Trophoblast cell (in vitro differentiated cells and primary cell): ENCODE measurements around the gene ARHGAP5.

Experiments
- DNase-seq, 2 donors: peaks; one replicate each; pipeline ENCODE4 v3.0.0-alpha.2; 2016
- H2AFZ ChIP-seq: 2 replicates; pipeline ENCODE4 v1.6.1; 2013; ENCODE audit warnings: low read length, moderate library complexity, mild to moderate bottlenecking; ENCODE audit not compliant: insufficient read depth, poor library complexity
- H2AK5ac ChIP-seq: 2 replicates; pipeline ENCODE4 v1.6.1; 2013; ENCODE audit warnings: mild to moderate bottlenecking, low read length
- H2BK120ac ChIP-seq: 2 replicates; pipeline ENCODE4 v1.6.1; 2013; ENCODE audit warnings: low read length, mild to moderate bottlenecking, moderate library complexity; ENCODE audit not compliant: insufficient read depth, poor library complexity
- H2BK12ac ChIP-seq: 2 replicates; pipeline ENCODE4 v1.6.1; 2013; ENCODE audit warnings: mild to moderate bottlenecking, low read length, moderate library complexity
- H2BK5ac ChIP-seq: 2 replicates; pipeline ENCODE4 v1.6.1; 2013; ENCODE audit warnings: low read length, low read depth, moderate library complexity, mild to moderate bottlenecking; ENCODE audit not compliant: poor library complexity
- H3K14ac ChIP-seq: 2 replicates; pipeline ENCODE4 v1.6.1; 2013; ENCODE audit warnings: mild to moderate bottlenecking, low read length
- H3K18ac ChIP-seq: 2 replicates; pipeline ENCODE4 v1.6.1; 2013; ENCODE audit warnings: mild to moderate bottlenecking, low read length
- H3K23ac ChIP-seq: 2 replicates; pipeline ENCODE4 v1.6.1; 2013; ENCODE audit warnings: low read length
- H3K27ac ChIP-seq: 2 replicates; pipeline ENCODE4 v1.5.1; 2013; ENCODE audit warnings: low read depth, mild to moderate bottlenecking, inconsistent platforms, low read length, moderate library complexity
- H3K27me3 ChIP-seq: 2 replicates; pipeline ENCODE4 v1.6.1; 2013; ENCODE audit warnings: inconsistent platforms, mild to moderate bottlenecking, low read length, moderate library complexity; ENCODE audit not compliant: insufficient read depth
- H3K36me3 ChIP-seq, 2 experiments: 1 replicate in 1 of 2; 2 replicates in 1 of 2; pipeline ENCODE4 v1.6.1; 2013; ENCODE audit warnings: low read length in 2 of 2, mild to moderate bottlenecking in 2 of 2, moderate library complexity in 1 of 2; ENCODE audit not compliant: insufficient read depth in 2 of 2, control insufficient read depth in 1 of 2
- H3K4ac ChIP-seq: 2 replicates; pipeline ENCODE4 v1.6.1; 2013; ENCODE audit warnings: low read depth, mild to moderate bottlenecking, low read length, moderate library complexity
- H3K4me1 ChIP-seq, 2 experiments: 1 replicate in 1 of 2; 2 replicates in 1 of 2; pipeline ENCODE4 v1.6.1; 2013; ENCODE audit warnings: low read length in 2 of 2, mild to moderate bottlenecking in 2 of 2, moderate library complexity in 1 of 2; ENCODE audit not compliant: insufficient read depth in 2 of 2, control insufficient read depth in 1 of 2
- H3K4me2 ChIP-seq: 2 replicates; pipeline ENCODE4 v1.6.1; 2013; ENCODE audit warnings: inconsistent platforms, mild to moderate bottlenecking, low read length, moderate library complexity
- H3K4me3 ChIP-seq: 2 replicates; pipeline ENCODE4 v1.5.1; 2013; ENCODE audit warnings: mild to moderate bottlenecking, low read depth, low read length, inconsistent platforms
- H3K79me1 ChIP-seq: one replicate; pipeline ENCODE4 v1.6.1; 2013; ENCODE audit warnings: low read length
- H3K79me2 ChIP-seq: 2 replicates; pipeline ENCODE4 v1.6.1; 2013; ENCODE audit warnings: low read length, mild to moderate bottlenecking; ENCODE audit not compliant: control insufficient read depth, insufficient read depth, poor library complexity
- H3K9ac ChIP-seq: 2 replicates; pipeline ENCODE4 v1.6.1; 2013; ENCODE audit warnings: mild to moderate bottlenecking, low read length
- H3K9me3 ChIP-seq: 2 replicates; pipeline ENCODE4 v1.6.1; 2013; ENCODE audit warnings: low read depth, mild to moderate bottlenecking, control low read depth, inconsistent platforms, low read length; ENCODE audit not compliant: insufficient read depth
- H4K12ac ChIP-seq: 2 replicates; pipeline ENCODE4 v1.6.1; 2013; ENCODE audit warnings: low read depth, mild to moderate bottlenecking, low read length, moderate library complexity
- H4K8ac ChIP-seq: 2 replicates; pipeline ENCODE4 v1.6.1; 2013; ENCODE audit warnings: low read depth, mild to moderate bottlenecking, low read length, moderate library complexity
- H4K91ac ChIP-seq: one replicate; pipeline ENCODE4 v1.6.1; 2013; ENCODE audit warnings: low read depth, mild to moderate bottlenecking, low read length, moderate library complexity
- WGBS: extraction: QIAGEN DNeasy Blood & Tissue Kit; methylation state at CpG from one replicate; pipeline ENCODE4 v1.1.7; 2013; ENCODE audit warnings: missing lambda C conversion rate; ENCODE audit not compliant: insufficient read length, insufficient coverage; ENCODE audit errors: extremely low coverage; 5-methylcytosine and 5-hydroxymethylcytosine counted together

The ARHGAP5 gene

DNA sequence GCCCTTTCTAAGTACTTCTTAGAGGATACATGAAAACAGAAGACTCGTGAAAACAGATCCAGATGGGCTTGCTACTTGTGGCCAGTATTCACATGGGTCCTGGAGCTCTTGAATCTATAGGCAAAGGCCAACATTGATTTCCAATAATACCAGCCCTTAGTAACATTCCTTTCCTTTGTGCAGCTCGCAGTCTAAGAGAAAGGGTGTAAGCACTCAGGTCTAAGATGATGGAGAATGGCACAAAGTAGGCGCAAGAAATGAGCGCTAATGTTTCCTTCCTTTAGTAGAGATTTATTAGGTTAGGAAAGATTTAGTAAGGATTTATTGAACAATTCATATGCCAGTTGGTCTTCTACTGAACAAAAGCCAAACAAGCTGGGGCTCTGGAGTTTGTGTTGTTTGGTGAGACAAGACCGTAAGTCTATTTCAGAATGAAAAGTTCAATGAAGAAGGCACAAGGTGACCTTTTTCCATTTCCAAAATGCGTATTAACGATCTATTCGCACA, 125.4 kb downstream of the ARHGAP5 start:
- Histone ChIP-seq H3K4me1 (no peaks in the 10 kb centered on the region), H3K23ac (no peak overlapping the region), H2BK5ac (no peak overlapping the region), H3K36me3 (no peaks in the 10 kb centered on the region), H3K18ac (no peak overlapping the region), H3K27me3 (no peaks in the 10 kb centered on the region), H3K79me2 (no peaks in the 10 kb centered on the region), H4K12ac (no peak overlapping the region), H3K14ac (no peak overlapping the region), H3K79me1 (peaks cover 4% of the 10 kb centered on the region), H3K9ac (no peak overlapping the region), H2AK5ac (no peak overlapping the region), H2BK12ac (no peak overlapping the region), H2AFZ (no peak overlapping the region), H3K4ac (no peak overlapping the region), H4K8ac (no peak overlapping the region), H2BK120ac (no peak overlapping the region), H3K4me3 (no peak overlapping the region), H3K4me2 (peak overlapping the region; percentile 99), H4K91ac (no peak overlapping the region), H3K27ac (no peak overlapping the region), H3K9me3 (peaks cover 3% of the 10 kb centered on the region)
- no peak for DNase-seq
- no CpG with 5 or more reads among the region's 8 CpGs for WGBS

DNA sequence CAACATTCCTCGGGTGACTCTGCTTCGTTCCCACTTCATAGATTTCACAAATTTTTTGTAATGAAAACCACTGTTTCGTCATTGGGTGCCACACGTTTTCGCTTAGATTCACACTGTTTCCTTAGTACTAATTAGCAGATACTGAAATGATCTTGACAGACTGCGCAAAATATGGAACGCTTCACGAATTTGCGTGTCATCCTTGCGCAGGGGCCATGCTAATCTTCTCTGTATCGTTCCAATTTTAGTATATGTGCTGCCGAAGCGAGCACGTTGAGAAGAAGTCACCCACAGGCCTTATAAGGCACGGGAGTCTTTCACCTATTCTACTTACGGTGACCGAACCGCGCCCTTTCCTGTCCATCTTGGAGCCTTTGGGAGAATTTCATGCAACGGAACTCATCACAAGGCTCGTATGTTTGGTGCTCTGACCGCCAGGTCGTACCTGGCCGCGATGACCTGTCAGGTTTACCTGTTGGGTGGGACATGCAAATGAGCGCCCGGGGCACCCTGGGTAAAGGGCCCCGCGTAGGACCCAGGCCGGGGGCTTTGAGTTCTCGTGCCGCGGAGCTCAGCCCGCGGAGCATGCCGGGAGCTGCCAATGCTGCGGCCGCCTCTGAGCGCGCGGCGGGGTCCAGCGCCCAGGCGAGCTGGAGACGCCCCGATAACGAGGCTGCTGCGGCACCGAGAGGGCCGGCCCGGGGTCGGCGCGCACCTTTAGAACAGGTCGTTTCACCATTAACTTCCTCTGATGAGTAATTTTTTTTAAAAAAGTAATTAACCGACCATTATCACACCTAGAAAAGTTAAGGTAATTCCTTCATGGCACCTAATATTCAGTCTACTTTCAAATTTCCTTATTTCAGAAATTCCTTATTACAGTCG, 126.1 kb downstream of the ARHGAP5 start, which contains the start of gene RNU6-8:
RNU6-8 (minus strand) TSS at position 272 of the 885 bp plus-strand sequence.
- peak within 1 kb of the TSS; percentile 92 for H2BK120ac ChIP-seq
- H3K79me1 ChIP-seq, result peaks cover 4% of the 10 kb centered on the region
- H3K9me3 ChIP-seq, result peaks cover 3% of the 10 kb centered on the region
- peak within 1 kb of the TSS; percentile 83 for H3K4me3 ChIP-seq
- H3K18ac ChIP-seq, result peak within 1 kb of the TSS; percentile 92
- no peaks in the 10 kb centered on the region for H3K79me2 ChIP-seq
- peak within 1 kb of the TSS; percentile 96 for H2BK5ac ChIP-seq
- H4K8ac ChIP-seq, result peak within 1 kb of the TSS; percentile 80
- no peak within 1 kb of the TSS for H3K23ac ChIP-seq
- peak within 1 kb of the TSS; percentile 71 for H3K14ac ChIP-seq
- peak within 1 kb of the TSS; percentile 90 for H2BK12ac ChIP-seq
- H3K9ac ChIP-seq, result peak within 1 kb of the TSS; percentile 84
- H3K4me2 ChIP-seq, result peak within 1 kb of the TSS; percentile 99
- H3K27me3 ChIP-seq, result no peaks in the 10 kb centered on the region
- H3K27ac ChIP-seq, result peak within 1 kb of the TSS; percentile 67
- no peaks in the 10 kb centered on the region for H3K4me1 ChIP-seq
- peak within 1 kb of the TSS; percentile 81 for H4K12ac ChIP-seq
- H3K4ac ChIP-seq, result peak within 1 kb of the TSS; percentile 65
- no peak within 1 kb of the TSS for H2AK5ac ChIP-seq
- no peaks in the 10 kb centered on the region for H3K36me3 ChIP-seq
- WGBS, result no CpG with 5 or more reads among the region's 57 CpGs
- peak; percentile 78 to 80 for DNase-seq
- H4K91ac ChIP-seq, result peak within 1 kb of the TSS; percentile 78
- H2AFZ ChIP-seq, result peak within 1 kb of the TSS; percentile 88

DNA sequence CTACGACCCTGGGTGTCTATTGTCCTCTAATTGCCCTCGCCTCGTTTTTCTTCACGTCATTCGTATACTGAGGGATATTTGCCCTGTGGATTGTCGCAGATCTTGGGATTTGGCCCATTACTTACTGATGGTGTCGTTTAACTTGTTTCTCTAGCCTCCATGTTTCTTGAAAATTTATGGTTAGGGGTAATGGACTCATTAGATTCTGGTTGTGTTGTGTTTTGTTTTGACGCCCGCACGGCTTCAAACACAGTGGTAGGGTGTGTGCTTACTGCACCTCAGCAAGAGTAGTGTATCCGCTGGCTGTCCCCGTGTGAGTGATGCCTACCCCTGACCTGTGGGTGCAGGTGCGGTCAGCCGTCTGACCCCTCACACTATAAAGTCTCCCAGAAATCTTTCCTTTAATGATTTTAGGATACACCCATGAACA, 126.8 kb downstream of the ARHGAP5 start:
- H3K14ac ChIP-seq, result no peak overlapping the region
- H2AFZ ChIP-seq, result peak overlapping the region; percentile 64
- H3K9ac ChIP-seq, result no peak overlapping the region
- no peak overlapping the region for H2BK12ac ChIP-seq
- no peak overlapping the region for H3K27ac ChIP-seq
- no peak overlapping the region for H4K12ac ChIP-seq
- no peaks in the 10 kb centered on the region for H3K27me3 ChIP-seq
- H3K36me3 ChIP-seq, result no peaks in the 10 kb centered on the region
- peak overlapping the region; percentile 63 for H3K4me3 ChIP-seq
- no peak overlapping the region for H4K8ac ChIP-seq
- H4K91ac ChIP-seq, result no peak overlapping the region
- no peak overlapping the region for H2BK5ac ChIP-seq
- no peak overlapping the region for H2BK120ac ChIP-seq
- H2AK5ac ChIP-seq, result no peak overlapping the region
- H3K18ac ChIP-seq, result no peak overlapping the region
- H3K23ac ChIP-seq, result no peak overlapping the region
- H3K79me2 ChIP-seq, result no peaks in the 10 kb centered on the region
- H3K4me1 ChIP-seq, result no peaks in the 10 kb centered on the region
- peaks cover 4% of the 10 kb centered on the region for H3K79me1 ChIP-seq
- no CpG with 5 or more reads among the region's 14 CpGs for WGBS
- no peak for DNase-seq
- H3K9me3 ChIP-seq, result peaks cover 3% of the 10 kb centered on the region
- H3K4me2 ChIP-seq, result peak overlapping the region; percentile 67
- no peak overlapping the region for H3K4ac ChIP-seq

DNA sequence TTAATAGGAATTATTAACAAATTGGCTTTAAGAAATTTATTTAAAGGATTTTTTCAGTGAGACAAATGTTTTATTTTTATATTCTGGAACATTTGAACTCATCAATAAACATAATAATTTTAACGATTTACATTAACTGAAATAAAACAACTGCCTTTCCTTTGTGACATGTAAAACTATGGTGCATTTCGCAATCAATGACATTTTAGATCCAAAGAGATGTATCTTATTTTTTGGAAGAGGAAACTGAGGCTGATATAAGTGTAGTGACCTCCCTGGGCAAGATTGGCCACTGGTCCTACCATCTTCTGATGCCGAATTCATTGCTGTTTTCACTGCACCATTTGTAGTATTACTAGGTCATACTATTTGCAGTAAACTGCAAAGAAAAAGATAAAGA, 128.4 kb downstream of the ARHGAP5 start:
- Histone ChIP-seq H2BK120ac (no peak overlapping the region), H3K9ac (no peak overlapping the region), H3K9me3 (peaks cover 3% of the 10 kb centered on the region), H3K27ac (no peak overlapping the region), H3K27me3 (no peaks in the 10 kb centered on the region), H3K14ac (no peak overlapping the region), H3K4me1 (no peaks in the 10 kb centered on the region), H3K36me3 (no peaks in the 10 kb centered on the region), H4K91ac (no peak overlapping the region), H4K12ac (no peak overlapping the region), H3K4ac (no peak overlapping the region), H2BK5ac (no peak overlapping the region), H3K4me3 (no peak overlapping the region), H3K79me1 (peaks cover 4% of the 10 kb centered on the region), H2AFZ (no peak overlapping the region), H3K4me2 (no peak overlapping the region), H3K79me2 (no peaks in the 10 kb centered on the region), H3K18ac (no peak overlapping the region), H2AK5ac (no peak overlapping the region), H3K23ac (no peak overlapping the region), H2BK12ac (no peak overlapping the region), H4K8ac (no peak overlapping the region)
- no CpG with 5 or more reads among the region's 3 CpGs for WGBS
- no peak for DNase-seq
